Mucosa of rectum (tissue), 2 donors: ENCODE results near the gene TNFRSF11A.
A peak's percentile ranks its signal among the peaks of the same experiment; 100 is the strongest.

Source experiments
- H3K27ac ChIP-seq, 2 donors: one replicate each; pipeline ENCODE4 v1.7.0; 2013; ENCODE audit warnings: inconsistent platforms in 2 of 2, low read depth in 2 of 2, low read length in 2 of 2
- H3K27me3 ChIP-seq, 2 donors: one replicate each; pipeline ENCODE4 v1.7.0; 2013; ENCODE audit warnings: low read length in 2 of 2; ENCODE audit not compliant: control insufficient read depth in 2 of 2, insufficient read depth in 2 of 2
- H3K36me3 ChIP-seq, 2 donors: one replicate each; pipeline ENCODE4 v1.7.0; 2013; ENCODE audit warnings: low read length in 2 of 2; ENCODE audit not compliant: control insufficient read depth in 2 of 2, insufficient read depth in 2 of 2
- H3K4me1 ChIP-seq, 2 donors: one replicate each; pipeline ENCODE4 v1.7.0; 2013; ENCODE audit warnings: low read length in 2 of 2, mild to moderate bottlenecking in 1 of 2; ENCODE audit not compliant: control insufficient read depth in 2 of 2, insufficient read depth in 2 of 2
- H3K4me3 ChIP-seq, 2 donors: one replicate each; pipeline ENCODE4 v1.7.0; 2013; ENCODE audit warnings: low read length in 2 of 2
- H3K9ac ChIP-seq, 2 donors: one replicate each; pipeline ENCODE4 v1.7.0; 2013; ENCODE audit warnings: low read length in 2 of 2, low read depth in 1 of 2, mild to moderate bottlenecking in 1 of 2
- H3K9me3 ChIP-seq, 2 donors: one replicate each; pipeline ENCODE4 v1.7.0; 2013; ENCODE audit warnings: low read length in 2 of 2; ENCODE audit not compliant: control insufficient read depth in 2 of 2
- donor health status: healthy.
- donor health status: Normal muscosa, but diverticular disease.

TNFRSF11A gene

DNA sequence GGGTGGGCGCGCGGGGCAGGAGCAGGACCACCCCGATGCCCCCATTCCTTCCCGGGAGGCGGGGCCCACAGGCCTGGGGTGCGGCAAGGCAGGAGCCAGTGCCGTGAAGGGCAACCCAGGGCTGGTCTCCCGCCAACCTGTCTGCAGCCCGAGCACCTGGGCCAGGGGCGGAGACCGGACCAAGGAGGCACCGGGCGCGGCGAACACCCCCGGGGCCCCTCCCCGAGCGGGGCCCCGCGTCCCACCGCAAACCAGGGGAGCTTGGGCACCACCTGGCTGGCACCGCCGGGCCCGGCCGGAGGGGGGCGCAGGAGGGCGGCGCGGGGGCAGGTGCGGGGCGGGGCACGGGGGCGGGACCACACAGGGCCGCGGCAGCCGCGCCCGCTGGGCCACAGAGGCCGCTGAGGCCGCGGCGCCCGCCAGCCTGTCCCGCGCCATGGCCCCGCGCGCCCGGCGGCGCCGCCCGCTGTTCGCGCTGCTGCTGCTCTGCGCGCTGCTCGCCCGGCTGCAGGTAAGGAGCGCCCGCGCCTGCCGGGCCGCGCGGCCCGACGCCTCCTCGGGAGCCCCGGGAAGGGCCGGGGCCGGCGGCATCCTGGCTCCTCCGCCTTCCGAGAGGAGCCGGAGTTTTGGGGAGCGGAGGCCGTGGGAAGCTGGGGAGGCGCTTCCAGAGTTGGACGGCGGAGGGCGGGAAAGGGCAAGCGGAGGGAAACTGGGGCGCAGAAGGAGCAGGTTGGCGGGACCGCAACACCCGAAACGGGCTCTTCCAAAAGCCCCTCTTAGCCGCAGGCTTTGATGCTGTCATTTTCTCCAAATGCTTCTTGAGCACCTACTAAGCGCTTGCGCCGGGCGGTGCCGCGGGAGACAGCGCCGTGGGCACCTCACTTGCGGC is at the start of gene TNFRSF11A:
TNFRSF11A (plus strand) TSS at position 394 of the 889 bp plus-strand sequence; CDS start at position 437, 43 bp downstream.
- Histone ChIP-seq H3K36me3 (no peaks in the 10 kb centered on the region), H3K4me3 (peak within 1 kb of the TSS; percentile 84 to 92), H3K4me1 (peaks cover 25 to 48% of the 10 kb centered on the region in 2 donors), H3K27ac (peak within 1 kb of the TSS; percentile 63), H3K9me3 (no peaks in the 10 kb centered on the region), H3K27me3 (peaks cover 10 to 19% of the 10 kb centered on the region in 2 donors), H3K9ac (peak within 1 kb of the TSS; percentile 72 to 80)

DNA sequence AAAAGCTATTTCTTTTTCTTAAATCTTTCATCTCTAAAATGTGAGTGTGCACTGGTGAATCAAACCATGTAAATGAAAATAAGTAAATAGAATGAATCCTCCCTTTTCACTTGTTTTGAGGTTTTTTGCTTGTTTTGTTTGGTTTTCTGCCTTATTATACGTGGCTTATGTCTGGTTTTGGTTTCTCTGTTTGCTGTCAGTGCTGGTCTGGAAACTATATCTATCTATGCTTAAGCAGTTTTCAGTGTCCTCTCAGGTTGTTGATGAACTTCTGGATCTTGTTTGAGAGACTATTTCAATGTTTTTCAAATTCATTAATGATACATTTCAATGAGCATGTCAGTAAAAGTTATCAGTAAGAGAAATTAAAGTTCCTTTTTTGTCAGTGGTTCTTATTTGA is 48.1 kb upstream of the TNFRSF11A start:
- Histone ChIP-seq H3K27ac (no peak overlapping the region), H3K9me3 (no peaks in the 10 kb centered on the region), H3K4me1 (no peaks in the 10 kb centered on the region), H3K4me3 (no peak overlapping the region), H3K27me3 (no peaks in the 10 kb centered on the region), H3K36me3 (peaks cover 29 to 32% of the 10 kb centered on the region in 2 donors), H3K9ac (no peak overlapping the region)

DNA sequence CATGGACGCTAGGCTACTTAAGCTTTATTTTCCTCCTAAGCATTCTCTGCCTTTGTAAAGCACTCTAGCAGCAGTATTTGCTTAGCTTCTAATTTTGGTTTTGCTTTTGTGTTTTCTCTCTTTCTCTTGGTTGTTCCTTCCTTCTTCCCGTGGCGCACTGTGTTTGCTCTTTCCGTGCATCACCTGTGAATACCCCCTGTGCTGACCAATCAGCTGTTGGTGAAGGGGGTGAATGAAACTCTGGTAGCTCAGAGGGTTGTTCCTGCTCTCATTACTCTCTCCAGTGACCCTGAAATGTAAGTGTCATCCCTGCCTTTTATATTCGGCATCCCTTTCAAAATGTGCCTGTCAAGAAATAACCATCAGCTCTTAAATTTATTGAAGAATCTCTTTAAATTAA is 45.5 kb upstream of the TNFRSF11A start:
- H3K27ac ChIP-seq: no peak overlapping the region
- no peak overlapping the region for H3K4me3 ChIP-seq
- no peaks in the 10 kb centered on the region for H3K27me3 ChIP-seq
- H3K4me1 ChIP-seq: no peaks in the 10 kb centered on the region
- H3K9me3 ChIP-seq: no peaks in the 10 kb centered on the region
- H3K36me3 ChIP-seq: peaks cover 33 to 42% of the 10 kb centered on the region in 2 donors
- H3K9ac ChIP-seq: no peak overlapping the region

DNA sequence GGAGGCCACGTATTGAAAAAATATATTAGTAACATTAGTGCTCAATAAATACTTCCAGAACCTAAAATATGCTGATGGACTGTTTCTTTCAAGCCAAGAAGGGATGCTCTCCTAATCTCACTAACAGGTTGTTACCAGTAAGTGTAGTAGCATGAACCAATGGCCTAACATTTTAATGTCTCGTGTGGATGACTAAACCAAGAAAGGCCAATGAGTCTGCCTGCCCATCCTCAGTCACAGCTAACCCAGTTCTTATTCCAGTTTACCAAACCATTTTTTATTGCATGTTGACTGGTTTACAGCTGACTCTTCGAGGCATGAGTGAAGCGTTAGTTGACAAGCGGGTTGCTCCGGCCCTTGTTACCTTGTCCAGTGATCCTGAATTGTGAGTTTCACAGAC is 45.1 kb upstream of the TNFRSF11A start:
- H3K27ac ChIP-seq: no peak overlapping the region
- H3K36me3 ChIP-seq: peaks cover 33 to 39% of the 10 kb centered on the region in 2 donors
- no peaks in the 10 kb centered on the region for H3K9me3 ChIP-seq
- no peaks in the 10 kb centered on the region for H3K4me1 ChIP-seq
- no peak overlapping the region for H3K9ac ChIP-seq
- no peaks in the 10 kb centered on the region for H3K27me3 ChIP-seq
- no peak overlapping the region for H3K4me3 ChIP-seq

DNA sequence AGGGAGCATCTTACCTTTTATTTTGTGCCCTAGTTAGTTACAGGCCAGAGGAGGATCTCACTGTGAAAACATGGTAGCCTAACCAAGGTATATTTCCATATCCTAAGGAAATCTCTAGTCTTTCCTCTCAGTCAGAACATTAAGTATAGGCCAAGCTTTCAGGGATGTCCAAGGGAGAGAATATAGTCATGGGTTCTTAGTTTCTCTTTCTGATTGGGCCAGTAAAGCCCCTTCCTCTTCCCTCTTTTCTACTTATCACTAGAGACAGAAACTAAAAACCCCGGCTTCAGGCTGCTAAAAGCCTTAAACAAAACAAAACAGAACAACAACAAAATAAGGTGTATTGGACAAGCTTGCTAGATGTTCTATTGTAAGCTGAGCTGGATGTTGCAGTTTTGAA is 44.3 kb upstream of the TNFRSF11A start:
- no peaks in the 10 kb centered on the region for H3K9me3 ChIP-seq
- peaks cover 36 to 39% of the 10 kb centered on the region in 2 donors for H3K36me3 ChIP-seq
- H3K4me1 ChIP-seq: no peaks in the 10 kb centered on the region
- H3K9ac ChIP-seq: no peak overlapping the region
- H3K4me3 ChIP-seq: no peak overlapping the region
- no peak overlapping the region for H3K27ac ChIP-seq
- no peaks in the 10 kb centered on the region for H3K27me3 ChIP-seq

DNA sequence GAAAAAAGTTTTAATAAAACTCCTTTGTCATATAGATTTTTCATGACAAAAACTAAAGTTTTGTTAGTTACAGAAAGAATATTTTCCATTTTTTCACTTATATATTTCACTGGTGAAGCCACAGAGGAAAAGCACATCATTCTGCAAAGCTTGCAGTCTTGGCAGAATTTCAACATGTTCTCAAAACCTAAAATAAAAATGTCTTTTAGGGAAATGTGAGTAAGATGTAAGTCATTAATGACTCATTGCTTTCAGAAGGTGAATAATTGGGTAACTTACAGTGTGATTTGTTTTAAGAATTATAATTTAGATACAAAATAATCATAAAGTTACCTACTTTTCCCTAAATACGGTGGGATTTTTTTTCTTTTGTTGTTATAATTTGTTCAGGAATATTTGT is 43.4 kb upstream of the TNFRSF11A start:
- H3K9me3 ChIP-seq: no peaks in the 10 kb centered on the region
- H3K4me3 ChIP-seq: no peak overlapping the region
- no peak overlapping the region for H3K27ac ChIP-seq
- H3K9ac ChIP-seq: no peak overlapping the region
- H3K36me3 ChIP-seq: peaks cover 34 to 37% of the 10 kb centered on the region in 2 donors
- no peaks in the 10 kb centered on the region for H3K27me3 ChIP-seq
- peaks cover 7 to 8% of the 10 kb centered on the region in 2 donors for H3K4me1 ChIP-seq

DNA sequence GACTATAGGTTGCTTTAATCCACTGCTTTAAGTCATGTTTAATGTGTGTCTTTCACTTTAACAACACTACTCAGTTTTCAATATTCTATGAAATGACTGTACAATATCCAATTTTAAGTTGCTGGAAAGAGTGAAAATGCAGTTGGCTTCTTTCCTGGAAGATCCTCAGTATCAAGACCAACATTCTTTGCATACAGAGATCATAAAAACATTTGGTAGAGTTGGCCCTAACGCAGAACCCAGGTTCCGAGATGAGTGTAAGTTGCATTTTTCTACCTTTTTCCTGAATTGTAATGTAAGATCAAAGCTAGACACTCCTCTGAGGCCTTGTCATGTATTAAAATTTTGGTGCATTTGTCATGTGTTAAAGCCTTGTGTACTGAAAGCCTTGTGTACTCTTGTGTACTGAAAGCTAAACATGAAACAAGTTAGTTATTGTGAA is 42.9 kb upstream of the TNFRSF11A start:
- H3K27me3 ChIP-seq: no peaks in the 10 kb centered on the region
- no peaks in the 10 kb centered on the region for H3K9me3 ChIP-seq
- no peak overlapping the region for H3K9ac ChIP-seq
- H3K27ac ChIP-seq: no peak overlapping the region
- peaks cover 34 to 37% of the 10 kb centered on the region in 2 donors for H3K36me3 ChIP-seq
- H3K4me3 ChIP-seq: no peak overlapping the region
- peaks cover 9% of the 10 kb centered on the region in 2 donors for H3K4me1 ChIP-seq

DNA sequence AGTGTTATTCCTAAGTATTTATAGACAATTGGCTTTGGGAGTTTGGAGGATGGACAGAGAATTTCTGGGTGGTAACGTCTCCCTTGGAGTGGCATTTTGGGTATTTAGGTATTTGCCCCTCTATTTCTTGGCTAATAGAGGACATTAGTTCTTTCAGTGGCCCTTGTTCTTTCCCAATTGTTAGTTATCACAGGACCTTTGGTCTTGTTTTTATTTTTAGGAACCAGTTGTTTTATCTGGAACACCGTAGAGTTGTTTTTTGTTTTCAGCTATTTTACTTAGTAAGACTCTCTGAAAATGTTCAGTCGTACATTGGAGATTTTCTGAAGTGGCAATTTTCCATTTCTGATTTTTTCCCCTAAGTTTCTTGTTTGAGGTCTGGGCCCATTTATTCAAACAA is 40.5 kb upstream of the TNFRSF11A start:
- no peaks in the 10 kb centered on the region for H3K27me3 ChIP-seq
- H3K4me1 ChIP-seq: peaks cover 15 to 19% of the 10 kb centered on the region in 2 donors
- H3K36me3 ChIP-seq: peaks cover 27 to 30% of the 10 kb centered on the region in 2 donors
- no peak overlapping the region for H3K9ac ChIP-seq
- no peaks in the 10 kb centered on the region for H3K9me3 ChIP-seq
- H3K27ac ChIP-seq: no peak overlapping the region
- H3K4me3 ChIP-seq: no peak overlapping the region

DNA sequence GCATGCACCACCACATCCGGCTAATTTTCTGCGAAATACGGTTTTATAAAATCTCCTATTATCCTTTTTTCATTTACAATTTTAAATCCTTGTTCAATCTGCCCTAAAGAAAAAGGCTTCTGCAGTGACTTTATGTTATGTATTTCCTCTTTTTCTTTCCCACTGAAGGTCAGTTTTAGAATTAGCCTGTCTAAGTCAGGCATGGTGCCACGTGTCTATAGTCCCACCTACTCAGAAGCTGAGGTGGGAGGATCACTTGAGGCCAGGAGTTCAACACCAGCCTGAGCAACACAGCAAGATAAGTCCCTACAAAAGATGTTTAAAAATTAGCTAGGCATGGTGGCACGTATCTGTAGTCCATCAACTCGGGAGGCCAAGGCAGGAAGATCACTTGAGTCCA is 39.8 kb upstream of the TNFRSF11A start:
- Histone ChIP-seq H3K27me3 (no peaks in the 10 kb centered on the region), H3K36me3 (peaks cover 22 to 27% of the 10 kb centered on the region in 2 donors), H3K27ac (no peak overlapping the region), H3K9ac (no peak overlapping the region), H3K4me1 (peaks cover 15 to 22% of the 10 kb centered on the region in 2 donors), H3K9me3 (no peaks in the 10 kb centered on the region), H3K4me3 (no peak overlapping the region)

DNA sequence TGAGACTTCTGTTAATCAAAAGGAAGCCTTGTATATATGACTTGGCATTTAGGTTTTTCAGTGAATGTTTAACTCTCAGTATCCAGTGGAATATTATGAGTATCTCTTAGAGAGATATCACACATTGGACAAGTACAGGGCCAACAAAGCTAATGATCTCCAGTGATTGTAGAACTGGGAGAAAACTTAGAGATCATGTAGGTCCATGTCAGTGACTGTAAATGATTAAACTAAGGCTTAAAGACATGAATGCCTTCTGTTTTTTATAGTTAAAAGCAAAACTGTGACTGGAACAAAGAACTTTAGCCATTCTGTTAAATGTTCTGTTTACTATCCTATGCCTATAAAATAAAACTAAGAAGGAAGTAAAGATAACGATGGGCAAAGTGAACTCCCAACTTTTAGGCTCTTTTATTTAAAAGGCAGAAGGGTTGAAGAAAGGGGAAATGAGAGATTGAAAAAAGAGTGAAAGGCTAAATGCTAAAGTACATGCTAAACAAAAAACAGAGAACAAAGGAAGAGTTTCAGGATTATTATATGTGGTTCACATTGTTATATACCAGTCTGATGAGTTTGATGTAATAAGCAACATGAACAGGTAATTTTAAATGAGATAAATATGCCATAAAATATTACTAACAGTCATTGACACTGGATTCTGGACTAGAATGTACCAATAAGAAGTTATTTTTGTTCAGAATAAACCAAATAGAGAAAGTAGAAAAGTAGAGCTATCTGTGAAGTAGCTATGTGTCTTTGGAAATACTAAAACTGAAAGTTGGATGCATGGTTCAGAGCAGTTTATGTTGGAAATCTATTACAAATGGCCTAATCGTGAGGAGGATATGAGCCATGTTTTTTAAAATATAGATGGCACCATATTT is 37.1 kb upstream of the TNFRSF11A start:
- Histone ChIP-seq H3K9me3 (no peaks in the 10 kb centered on the region), H3K36me3 (peaks cover 24 to 35% of the 10 kb centered on the region in 2 donors), H3K4me1 (peaks cover 15 to 22% of the 10 kb centered on the region in 2 donors)

More for the DNA sequence above, 37.1 kb upstream of the TNFRSF11A start:
- no peak overlapping the region for H3K9ac ChIP-seq
- H3K27ac ChIP-seq: peak overlapping the region; percentile 12 to 30
- no peak overlapping the region for H3K4me3 ChIP-seq
- H3K27me3 ChIP-seq: no peaks in the 10 kb centered on the region
